Measurements from ENCODE around the gene YTHDC1.
"Not testable (repeated sequence)": the region's sequence is repeated elsewhere in the genome, so short reads cannot be mapped to it uniquely, and the experiment has no call there.

Gene YTHDC1

DNA sequence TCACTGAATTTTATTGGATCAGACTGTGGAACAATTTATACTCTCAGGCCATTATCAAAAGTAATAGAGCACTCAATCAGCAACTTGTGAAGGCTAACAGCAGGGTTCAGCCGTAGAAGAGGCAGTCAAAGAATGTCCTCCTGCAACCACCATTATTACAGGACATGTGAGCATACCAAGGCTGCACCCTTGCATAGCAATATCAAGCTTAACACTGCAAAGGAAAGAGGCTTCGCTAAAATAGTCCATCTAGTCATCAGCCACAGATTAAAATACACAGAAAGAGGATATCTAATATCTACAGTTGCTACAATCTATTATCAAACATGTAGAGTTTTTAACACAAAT, 61.5 kb downstream of the YTHDC1 start:
- no peak for DNase-seq (ENCODE audit: low spot score)

DNA sequence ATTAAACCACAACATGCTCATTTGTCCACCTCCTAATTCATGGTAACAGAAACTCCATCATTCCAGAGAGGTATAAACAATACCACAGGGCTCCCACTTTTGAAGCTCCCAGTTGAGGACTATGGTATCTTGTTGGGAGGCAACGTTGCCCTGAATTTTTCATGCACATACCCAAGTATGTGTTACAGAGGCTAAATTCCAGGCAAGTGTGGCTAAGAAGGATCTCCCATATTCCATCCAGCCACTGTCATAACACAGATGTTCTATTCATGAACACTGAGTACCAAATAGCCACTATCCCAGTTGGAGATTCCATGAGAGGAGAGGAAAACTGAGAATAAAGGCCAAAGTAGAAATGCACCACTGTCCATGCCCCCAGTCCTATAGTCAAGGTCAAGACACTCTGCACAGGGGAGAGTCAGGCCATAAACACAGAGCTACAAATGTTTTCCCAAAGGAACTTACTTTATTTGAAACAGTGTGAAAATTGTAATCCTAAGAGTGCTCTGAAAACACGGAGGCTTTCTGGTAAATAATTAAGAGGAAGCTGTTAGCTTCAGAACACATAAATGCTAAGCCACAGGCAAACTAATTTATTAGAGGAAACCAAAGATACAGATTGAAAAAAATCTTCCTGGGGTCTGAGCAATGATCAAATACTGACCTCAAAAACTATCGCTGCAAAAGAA, 62.0 kb downstream of the YTHDC1 start:
- DNase-seq (ENCODE audit: low spot score), result no peak

DNA sequence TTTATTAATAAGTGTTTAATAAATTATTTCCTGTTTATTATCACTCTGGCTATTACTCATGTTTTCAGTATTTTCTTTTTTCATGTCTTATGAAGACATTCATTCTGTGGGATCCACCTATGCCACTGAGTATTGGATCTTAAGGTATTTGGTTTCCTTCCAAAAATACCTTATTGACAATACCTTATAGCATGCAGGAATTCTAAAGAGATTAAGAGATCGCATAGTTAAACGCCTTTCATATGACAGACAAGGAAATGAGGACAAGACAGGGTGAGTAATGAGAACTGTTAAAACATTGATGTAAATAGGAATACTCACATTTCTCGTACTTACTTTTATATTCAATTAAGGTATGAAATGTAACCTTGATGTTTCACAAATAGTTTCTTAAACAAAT, 66.2 kb downstream of the YTHDC1 start:
- DNase-seq (ENCODE audit: low spot score), result no peak

DNA sequence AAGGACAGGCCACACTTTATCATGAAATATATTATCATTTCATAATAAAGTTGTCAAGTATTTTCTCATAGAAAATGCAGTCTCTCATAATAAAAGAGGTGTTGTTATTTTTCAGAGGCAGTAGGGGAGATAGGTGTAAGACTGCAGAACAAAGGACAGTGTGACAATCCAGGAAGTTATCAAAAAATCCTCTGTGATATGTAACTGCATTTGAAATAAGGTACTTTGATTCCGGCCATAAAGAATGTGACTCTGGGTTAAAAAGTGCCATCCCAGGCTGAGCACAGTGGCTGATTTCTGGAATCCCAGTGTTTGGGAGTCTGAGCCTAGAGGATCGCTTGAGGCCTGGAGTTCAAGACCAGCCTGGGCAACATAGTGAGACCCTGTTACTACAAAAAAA, 66.8 kb downstream of the YTHDC1 start:
- DNase-seq (ENCODE audit: low spot score), result no peak

DNA sequence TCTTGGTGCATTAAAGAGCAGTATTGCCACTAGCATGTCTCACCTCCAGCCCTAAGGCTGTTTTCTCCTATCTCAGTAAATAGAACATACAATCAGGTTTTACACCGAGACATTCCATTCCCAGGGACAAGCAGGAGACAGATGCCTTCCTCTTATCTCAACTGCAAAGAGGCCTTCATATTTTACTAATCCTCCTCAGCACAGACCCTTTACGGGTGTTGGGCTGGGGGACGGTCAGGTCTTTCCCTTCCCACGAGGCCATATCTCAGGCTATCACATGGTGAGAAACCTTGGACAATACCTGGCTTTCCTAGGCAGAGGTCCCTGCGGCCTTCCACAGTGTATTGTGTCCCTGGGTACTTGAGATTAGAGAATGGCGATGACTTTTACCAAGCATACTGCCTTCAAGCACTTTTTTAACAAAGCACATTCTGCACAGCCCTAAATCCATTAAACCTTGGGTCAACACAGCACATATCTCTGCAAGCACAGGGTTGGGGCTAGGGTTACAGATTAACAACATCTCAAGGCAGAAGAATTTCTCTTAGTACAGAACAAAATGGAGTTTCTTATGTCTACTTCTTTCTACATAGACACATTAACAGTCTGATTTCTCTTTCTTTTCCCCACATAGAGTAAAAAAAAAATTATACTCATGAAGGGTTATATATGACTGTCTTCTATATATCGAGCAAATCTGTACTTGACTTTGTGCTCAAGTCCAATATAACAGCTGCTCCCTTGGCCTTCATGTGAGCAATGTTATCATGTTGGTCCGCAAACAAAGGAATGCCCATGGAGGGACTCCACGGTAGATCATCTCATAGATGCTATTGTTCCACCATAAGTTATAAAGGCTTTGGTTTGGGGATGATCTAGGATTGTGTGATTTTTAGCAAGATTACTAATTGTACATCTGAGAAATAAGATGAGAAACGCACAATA, 67.8 kb downstream of the YTHDC1 start:
- not testable (repeated sequence) for DNase-seq (ENCODE audit: low spot score)

DNA sequence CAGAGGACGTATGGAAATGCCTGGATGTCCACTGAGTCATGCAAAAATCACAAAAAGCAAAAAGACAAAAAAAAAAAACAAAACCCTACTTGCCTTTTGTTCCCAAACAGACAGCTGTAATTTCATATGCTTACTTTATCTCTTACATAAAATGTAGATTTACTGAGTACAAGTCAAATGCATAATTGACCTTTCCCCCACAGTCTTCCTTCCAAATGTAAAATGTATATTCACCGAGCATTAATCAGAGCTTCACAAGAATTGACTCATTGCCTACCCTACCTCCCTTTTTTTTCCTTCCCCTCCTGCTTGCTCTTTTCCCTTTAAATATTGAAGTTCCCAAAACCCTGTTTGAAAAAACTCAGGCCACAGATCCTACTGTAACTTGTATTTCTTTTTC, 71.9 kb downstream of the YTHDC1 start:
- DNase-seq (ENCODE audit: low spot score), result no peak

DNA sequence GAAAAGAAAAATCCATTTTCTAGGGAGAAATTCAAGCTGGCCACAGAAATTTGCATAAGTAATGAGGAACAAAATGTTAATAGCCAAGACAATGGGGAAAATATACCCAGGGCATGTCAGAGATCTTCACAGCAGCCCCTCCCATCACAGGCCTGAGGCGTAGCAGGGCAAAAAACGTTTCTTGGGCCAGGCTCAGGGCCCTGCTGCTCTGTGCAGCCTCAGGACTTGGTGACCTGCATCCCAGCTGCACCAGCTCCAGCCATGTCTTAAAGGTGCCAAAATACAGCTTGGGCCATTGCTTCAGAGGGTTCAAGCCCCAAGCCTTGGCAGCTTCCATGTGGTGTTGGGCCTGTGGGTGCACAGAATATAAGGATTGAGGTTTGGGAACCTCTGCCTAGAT, 72.3 kb downstream of the YTHDC1 start:
- DNase-seq (ENCODE audit: low spot score), result no peak

DNA sequence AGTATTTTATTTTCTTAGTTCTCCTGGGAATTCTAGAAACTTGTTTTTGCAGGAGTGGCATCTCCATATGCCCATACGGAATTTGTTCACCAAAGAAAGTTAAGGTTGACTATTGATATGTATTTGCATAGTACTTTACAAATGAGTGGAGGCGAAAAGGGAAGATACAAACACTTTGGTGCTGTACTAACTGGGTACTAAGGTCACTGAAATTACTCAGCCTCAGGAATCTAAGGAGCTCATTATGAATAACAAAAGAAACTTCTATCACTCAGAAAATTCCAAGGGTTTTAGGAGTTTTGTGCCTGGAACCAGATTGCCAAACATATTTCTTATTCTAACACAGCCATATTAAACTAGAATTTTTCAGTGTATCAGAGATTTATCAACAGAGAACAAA, 77.0 kb downstream of the YTHDC1 start:
- no peak for DNase-seq (ENCODE audit: low spot score)

DNA sequence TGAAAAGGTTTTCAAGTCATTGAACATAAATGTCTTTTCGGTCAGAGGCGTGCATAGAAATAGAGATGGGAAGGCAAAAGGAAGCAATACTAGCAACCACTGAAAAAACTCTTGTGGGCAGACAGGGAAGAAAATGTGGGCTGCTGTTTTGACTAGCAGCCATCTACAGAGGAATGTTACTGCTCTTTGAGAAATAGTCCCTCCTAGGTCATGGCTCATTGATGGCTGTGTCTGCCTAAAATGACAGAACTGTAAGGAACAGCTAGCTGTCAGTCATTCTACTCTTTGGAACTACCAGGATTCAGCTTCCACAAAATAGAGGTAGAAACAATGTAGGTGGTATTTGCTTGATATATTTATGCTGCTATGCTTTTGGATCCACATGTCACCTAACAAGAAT, 77.5 kb downstream of the YTHDC1 start:
- no peak for DNase-seq (ENCODE audit: low spot score)

DNA sequence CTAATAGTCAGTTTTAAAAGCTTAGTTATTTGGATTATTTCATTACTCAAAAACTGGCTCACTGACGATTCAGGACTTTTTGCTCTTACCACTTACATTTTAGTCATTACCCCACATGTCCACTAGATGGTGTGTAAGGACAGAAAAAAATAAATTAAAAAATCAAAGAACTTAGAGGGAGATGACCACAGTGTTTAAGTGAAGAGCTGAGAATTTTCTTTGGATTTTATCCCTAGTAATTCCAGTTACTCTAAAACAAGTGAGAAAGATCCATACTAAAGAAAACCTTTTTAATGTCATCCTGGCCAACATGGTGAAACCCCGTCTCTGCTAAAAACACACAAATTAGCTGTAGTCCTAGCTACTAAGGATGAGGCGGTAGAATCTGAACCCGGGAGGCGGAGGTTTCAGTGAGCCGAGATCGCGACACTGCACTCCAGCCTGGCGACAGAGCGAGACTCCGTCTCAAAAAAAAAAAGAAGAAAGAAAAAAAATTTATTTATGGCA, 78.0 kb downstream of the YTHDC1 start:
- peak; percentile 51 for DNase-seq (ENCODE audit: low spot score)

DNA sequence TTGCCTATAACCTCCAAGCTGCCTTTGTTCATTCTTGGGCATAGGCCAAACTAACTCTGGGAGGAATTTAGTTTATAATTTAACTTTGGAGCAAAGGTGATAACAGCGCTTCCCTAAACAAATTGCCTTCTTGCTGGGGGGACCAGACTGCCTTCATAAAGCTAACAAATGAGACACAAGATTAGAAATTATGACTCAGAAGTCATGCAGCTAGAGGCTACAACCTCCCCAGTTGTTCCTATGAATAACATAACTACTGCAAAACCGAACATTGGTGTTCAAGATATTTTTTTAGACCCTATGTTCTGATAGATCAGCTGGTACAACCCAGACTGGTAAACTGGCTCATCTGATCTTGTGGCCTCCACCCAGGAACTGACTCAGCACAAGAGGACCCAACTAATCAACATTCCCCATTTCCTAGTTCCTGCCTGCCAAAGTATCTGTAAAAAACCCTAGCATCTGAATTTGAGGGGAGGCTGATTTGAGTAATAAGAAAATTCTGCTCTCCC, 82.4 kb downstream of the YTHDC1 start:
- DNase-seq (ENCODE audit: low spot score), result no peak

DNA sequence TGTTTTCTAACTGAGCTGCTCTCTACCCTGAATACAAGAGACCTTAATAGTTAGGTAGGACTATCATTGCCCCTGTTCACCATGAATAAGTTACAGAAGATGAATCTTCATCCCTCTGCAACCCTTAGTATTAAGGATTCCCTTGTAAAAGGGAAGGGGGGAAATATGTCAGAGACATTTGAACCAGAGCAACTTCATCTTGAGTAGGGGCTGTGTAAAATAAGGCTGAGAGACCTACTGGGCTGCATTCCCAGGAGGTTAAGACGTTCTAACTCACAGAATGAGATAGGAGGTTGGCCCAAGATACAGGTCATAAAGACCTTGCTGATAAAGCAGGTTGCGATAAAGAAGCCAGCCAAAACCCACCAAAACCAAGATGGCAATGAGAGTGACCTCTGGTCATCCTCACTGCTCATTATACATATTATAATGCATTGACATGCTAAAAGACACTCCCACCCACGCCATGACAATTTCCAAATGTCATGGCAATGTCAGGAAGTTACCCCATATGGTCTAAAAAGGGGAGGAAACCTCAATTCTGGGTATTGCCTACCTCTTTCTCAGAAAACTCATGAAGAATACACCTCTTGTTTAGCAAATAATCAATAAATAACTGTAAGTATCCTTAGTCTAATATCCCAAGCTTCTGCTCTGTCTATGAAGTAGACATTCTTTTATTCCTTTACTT, 84.9 kb downstream of the YTHDC1 start:
- no peak for DNase-seq (ENCODE audit: low spot score)

Data from hematopoietic multipotent progenitor cell treated with erythropoietin and hydrocortisone succinate and interleukin-3 and kit ligand, for 15 days (in vitro differentiated cells).